ENCODE results near the gene LDB3.

Gene LDB3

GRCh38 chr10:86673216-86673826 is 5.0 kb downstream of the LDB3 start:
- peaks cover 11% of the 10 kb centered on the region for H3K4me1 ChIP-seq (ENCODE audit: insufficient read depth, low read length, severe bottlenecking)
- no peaks in the 10 kb centered on the region for H4K20me1 ChIP-seq (ENCODE audit: insufficient read depth, low read length)
- no peaks in the 10 kb centered on the region for H3K9me3 ChIP-seq (ENCODE audit: low read length)
- H3K4me2 ChIP-seq (ENCODE audit: low read length): no peak overlapping the region
- no peaks in the 10 kb centered on the region for H3K9me2 ChIP-seq (ENCODE audit: low read depth, low read length)
- H3K27me3 ChIP-seq (ENCODE audit: insufficient read depth, low read length): peaks cover 7% of the 10 kb centered on the region
- no peak overlapping the region for H3K4me3 ChIP-seq (ENCODE audit: low read depth, low read length, poor library complexity, severe bottlenecking)
- H3K79me2 ChIP-seq (ENCODE audit: insufficient read depth, low read length): no peaks in the 10 kb centered on the region
- no peaks in the 10 kb centered on the region for H3F3A ChIP-seq (ENCODE audit: insufficient read depth, low read length)
- H3K9ac ChIP-seq (ENCODE audit: low read length): no peak overlapping the region
- no peak overlapping the region for H3K27ac ChIP-seq (ENCODE audit: low read depth, low read length, poor library complexity, severe bottlenecking)
- no peak overlapping the region for H2AFZ ChIP-seq (ENCODE audit: low read length)
- H3K36me3 ChIP-seq (ENCODE audit: insufficient read depth, low read length): no peaks in the 10 kb centered on the region; the same call in 1 of the 2 replicates
- no peak for TF ChIP-seq EZH2 (IDR thresholded peaks at IDR 0.05; ENCODE audit: borderline replicate concordance, low read length)
- TF ChIP-seq CTCF (IDR thresholded peaks at IDR 0.05; ENCODE audit: low read length): no peak

GRCh38 chr10:86673827-86674581 is 5.7 kb downstream of the LDB3 start:
- Histone ChIP-seq H3K27ac (ENCODE audit: low read depth, low read length, poor library complexity, severe bottlenecking) (no peak overlapping the region), H2AFZ (ENCODE audit: low read length) (no peak overlapping the region), H3K9ac (ENCODE audit: low read length) (no peak overlapping the region), H3K4me2 (ENCODE audit: low read length) (no peak overlapping the region), H3K9me3 (ENCODE audit: low read length) (no peaks in the 10 kb centered on the region), H3K9me2 (ENCODE audit: low read depth, low read length) (no peaks in the 10 kb centered on the region), H3F3A (ENCODE audit: insufficient read depth, low read length) (no peaks in the 10 kb centered on the region), H3K4me3 (ENCODE audit: low read depth, low read length, poor library complexity, severe bottlenecking) (no peak overlapping the region), H4K20me1 (ENCODE audit: insufficient read depth, low read length) (no peaks in the 10 kb centered on the region), H3K79me2 (ENCODE audit: insufficient read depth, low read length) (no peaks in the 10 kb centered on the region), H3K36me3 (ENCODE audit: insufficient read depth, low read length) (no peaks in the 10 kb centered on the region; the same call in 1 of the 2 replicates), H3K4me1 (ENCODE audit: insufficient read depth, low read length, severe bottlenecking) (peaks cover 15% of the 10 kb centered on the region), H3K27me3 (ENCODE audit: insufficient read depth, low read length) (peaks cover 7% of the 10 kb centered on the region)
- no peak for TF ChIP-seq CTCF (IDR thresholded peaks at IDR 0.05; ENCODE audit: low read length)
- TF ChIP-seq EZH2 (IDR thresholded peaks at IDR 0.05; ENCODE audit: borderline replicate concordance, low read length): no peak

- Histone ChIP-seq H3F3A (ENCODE audit: insufficient read depth, low read length) (no peaks in the 10 kb centered on the region), H3K36me3 (ENCODE audit: insufficient read depth, low read length) (no peaks in the 10 kb centered on the region), H2AFZ (ENCODE audit: low read length) (no peak overlapping the region), H3K9me3 (ENCODE audit: low read length) (no peaks in the 10 kb centered on the region), H3K4me2 (ENCODE audit: low read length) (no peak overlapping the region), H4K20me1 (ENCODE audit: insufficient read depth, low read length) (no peaks in the 10 kb centered on the region), H3K9ac (ENCODE audit: low read length) (no peak overlapping the region), H3K9me2 (ENCODE audit: low read depth, low read length) (no peaks in the 10 kb centered on the region), H3K27me3 (ENCODE audit: insufficient read depth, low read length) (peaks cover 7% of the 10 kb centered on the region; the same call in 1 of the 2 replicates), H3K27ac (ENCODE audit: low read depth, low read length, poor library complexity, severe bottlenecking) (no peak overlapping the region), H3K79me2 (ENCODE audit: insufficient read depth, low read length) (no peaks in the 10 kb centered on the region), H3K4me1 (ENCODE audit: insufficient read depth, low read length, severe bottlenecking) (peaks cover 19% of the 10 kb centered on the region), H3K4me3 (ENCODE audit: low read depth, low read length, poor library complexity, severe bottlenecking) (no peak overlapping the region)
- TF ChIP-seq EZH2 (IDR thresholded peaks at IDR 0.05; ENCODE audit: borderline replicate concordance, low read length): no peak
- TF ChIP-seq CTCF (IDR thresholded peaks at IDR 0.05; ENCODE audit: low read length): no peak
Observed at GRCh38 chr10:86674912-86675311, 6.6 kb downstream of the LDB3 start.

Data from OCI-LY1 (cell line).